GM21381 (cell line): Measurements from ENCODE around the gene MYH14.

ENCODE experiments used
- ATAC-seq: cut with Tn5 transposase; IDR thresholded peaks from one replicate; pipeline ENCODE4 v1.9.1; 2021; ENCODE audit warnings: mild to moderate bottlenecking, moderate library complexity; ENCODE audit not compliant: unreplicated experiment

The MYH14 gene

GRCh38 chr19:50356691-50357177 is 153.3 kb downstream of the MYH14 start:
- no peak for ATAC-seq

- peak; percentile 49 for ATAC-seq
Observed at GRCh38 chr19:50357178-50358100, 154.0 kb downstream of the MYH14 start.

GRCh38 chr19:50358483-50359327 is 155.3 kb downstream of the MYH14 start:
- no peak for ATAC-seq

GRCh38 chr19:50359328-50359818 is 156.0 kb downstream of the MYH14 start:
- no peak for ATAC-seq
